Amniotic stem cell (primary cell): ENCODE data around the gene AP2B1.
A peak's percentile ranks its signal among the peaks of the same experiment; 100 is the strongest.
"Not testable (repeated sequence)": the region's sequence is repeated elsewhere in the genome, so short reads cannot be mapped to it uniquely, and the experiment has no call there.

Experiments used
- DNase-seq: peaks from one replicate; lab custom pipeline; 2025; lab: John Stamatoyannopoulos, UW

AP2B1 gene

DNA sequence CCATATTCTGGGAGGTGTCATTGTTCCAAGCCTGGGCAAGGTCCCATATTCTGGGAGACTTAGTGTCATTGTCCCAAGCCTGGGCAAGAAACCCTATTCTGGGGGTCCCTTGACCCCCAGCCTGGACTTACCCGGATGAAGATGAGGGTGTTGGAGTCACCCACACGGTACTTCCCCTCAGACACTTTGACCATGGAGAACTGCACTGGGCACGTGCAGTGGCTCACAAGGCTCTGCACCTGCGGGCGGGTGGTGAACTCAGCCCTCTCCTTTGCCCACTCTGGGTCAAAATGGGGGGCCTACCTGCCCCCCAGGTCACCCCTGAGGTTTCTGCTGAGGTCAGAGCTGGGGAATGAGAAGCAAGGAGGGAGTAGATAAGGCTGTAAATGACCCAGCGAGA is 161.9 kb downstream of the AP2B1 start:
- no peak for DNase-seq

DNA sequence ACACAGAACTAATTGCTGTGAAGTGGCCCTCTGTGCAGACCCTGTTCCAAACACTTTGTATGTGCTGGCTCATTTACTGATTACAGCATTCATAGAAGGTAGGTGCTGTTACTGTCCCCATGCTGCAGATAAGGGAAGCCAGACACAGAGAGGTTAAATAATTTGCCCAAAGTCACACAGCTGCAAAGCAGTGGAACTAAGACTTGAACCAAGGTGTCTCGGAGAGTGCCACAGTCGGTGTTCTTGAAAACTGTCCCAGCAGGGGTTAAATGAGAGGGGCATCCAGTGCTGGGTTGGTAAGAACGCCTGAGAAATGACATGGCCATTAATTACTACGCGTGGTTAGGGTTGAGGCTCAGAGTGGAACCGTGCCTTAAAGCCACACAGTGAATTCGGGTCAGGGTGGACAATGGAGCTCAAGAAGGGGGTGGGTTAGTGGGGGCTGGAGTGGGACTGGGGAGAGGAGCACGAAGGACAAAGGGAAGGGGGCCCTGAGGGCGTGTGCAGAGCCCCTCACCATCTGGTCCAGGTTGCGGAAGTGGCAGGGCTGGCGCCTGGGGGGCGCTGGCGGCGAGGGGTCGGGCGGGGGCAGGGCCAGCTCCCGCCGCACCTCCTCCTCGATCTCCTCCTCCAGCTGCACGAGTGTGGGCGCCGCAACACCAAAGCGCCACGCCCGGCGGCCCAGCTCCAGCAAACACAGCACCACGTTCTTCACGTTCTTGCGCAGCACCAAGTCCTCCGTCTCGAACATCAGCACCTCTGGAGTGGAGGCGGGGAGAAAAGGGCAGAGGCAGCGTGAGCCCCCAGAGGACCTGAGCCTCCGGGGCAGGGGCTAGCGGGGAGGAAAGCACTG is 162.7 kb downstream of the AP2B1 start:
- DNase-seq: no peak

DNA sequence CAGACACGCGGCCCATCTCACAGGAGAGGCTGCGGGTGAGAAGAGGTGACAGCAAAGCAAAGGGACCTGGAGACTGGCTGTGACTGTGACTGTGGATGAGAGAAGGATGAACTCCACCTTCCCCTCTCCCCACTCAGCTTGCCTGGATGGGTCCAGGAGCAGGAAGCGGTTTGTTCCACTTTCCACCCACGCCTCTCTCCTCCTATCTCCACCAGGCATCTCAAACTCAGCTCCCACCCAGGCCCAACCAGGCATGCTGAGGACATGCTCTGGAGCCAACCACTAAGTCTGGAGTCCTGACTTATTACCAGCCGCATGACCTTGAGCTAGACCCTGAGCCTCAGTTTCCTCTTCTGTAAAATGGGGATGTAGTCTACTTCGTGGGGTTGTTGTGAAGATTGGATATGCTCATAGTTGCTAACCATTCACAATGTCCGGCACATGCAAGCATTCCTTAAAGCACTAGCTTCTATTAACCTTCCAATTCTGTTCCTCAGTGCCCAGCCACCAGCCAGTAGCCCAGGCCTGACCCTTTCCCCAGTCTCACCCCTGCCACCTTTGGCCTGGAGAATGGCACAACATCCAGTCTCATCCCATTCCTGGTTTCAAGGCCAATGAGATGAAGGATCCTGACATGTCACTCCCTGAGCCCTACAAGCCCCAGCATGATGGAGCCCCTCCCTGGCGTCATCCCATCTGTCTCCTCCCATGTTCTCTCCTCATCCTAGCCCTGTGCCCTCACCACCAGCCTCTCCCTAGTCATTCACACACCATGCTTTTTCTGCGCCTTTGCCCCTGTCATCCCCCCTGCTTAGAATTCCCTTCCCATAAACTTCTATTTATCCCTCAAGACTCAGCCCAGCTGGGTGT is 163.6 kb downstream of the AP2B1 start:
- DNase-seq: no peak

DNA sequence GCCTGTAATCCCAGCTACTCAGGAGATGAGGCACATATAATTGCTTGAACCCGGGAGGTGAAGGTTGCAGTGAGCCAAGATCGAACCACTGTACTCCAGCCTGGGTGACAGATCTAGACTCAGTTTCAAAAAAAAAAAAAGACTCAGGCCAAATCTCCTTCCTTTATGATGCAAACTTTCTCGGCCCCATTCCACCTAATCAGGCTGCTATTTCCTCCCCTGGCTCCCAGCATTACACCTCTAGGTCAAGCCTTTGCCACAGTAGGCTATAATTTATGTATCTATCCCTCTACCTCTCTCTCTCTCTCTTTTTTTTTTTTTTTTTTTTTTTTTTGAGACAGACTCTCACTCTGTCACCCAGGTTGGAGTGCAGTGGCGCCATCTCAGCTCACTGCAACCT is 164.4 kb downstream of the AP2B1 start:
- not testable (repeated sequence) for DNase-seq

DNA sequence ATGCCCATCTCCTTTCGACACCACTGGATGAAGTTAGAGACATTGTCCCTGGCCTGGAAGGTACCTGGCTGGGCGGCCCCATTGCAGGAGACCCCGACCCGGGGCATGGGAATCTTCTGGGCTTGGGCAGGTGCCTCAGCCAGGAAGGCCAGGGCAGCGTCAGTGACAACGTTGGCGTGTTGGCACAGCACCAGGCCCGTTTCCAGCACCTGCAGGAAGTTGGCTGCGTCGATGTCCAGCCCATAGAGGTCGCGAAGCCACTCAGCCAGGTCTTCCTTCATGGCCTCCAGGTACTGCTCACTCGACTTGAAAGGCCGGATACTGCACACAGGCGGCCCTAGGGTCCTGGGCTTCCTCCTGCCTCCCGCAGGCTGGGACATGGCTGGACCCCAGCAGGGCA is 165.3 kb downstream of the AP2B1 start:
- no peak for DNase-seq

DNA sequence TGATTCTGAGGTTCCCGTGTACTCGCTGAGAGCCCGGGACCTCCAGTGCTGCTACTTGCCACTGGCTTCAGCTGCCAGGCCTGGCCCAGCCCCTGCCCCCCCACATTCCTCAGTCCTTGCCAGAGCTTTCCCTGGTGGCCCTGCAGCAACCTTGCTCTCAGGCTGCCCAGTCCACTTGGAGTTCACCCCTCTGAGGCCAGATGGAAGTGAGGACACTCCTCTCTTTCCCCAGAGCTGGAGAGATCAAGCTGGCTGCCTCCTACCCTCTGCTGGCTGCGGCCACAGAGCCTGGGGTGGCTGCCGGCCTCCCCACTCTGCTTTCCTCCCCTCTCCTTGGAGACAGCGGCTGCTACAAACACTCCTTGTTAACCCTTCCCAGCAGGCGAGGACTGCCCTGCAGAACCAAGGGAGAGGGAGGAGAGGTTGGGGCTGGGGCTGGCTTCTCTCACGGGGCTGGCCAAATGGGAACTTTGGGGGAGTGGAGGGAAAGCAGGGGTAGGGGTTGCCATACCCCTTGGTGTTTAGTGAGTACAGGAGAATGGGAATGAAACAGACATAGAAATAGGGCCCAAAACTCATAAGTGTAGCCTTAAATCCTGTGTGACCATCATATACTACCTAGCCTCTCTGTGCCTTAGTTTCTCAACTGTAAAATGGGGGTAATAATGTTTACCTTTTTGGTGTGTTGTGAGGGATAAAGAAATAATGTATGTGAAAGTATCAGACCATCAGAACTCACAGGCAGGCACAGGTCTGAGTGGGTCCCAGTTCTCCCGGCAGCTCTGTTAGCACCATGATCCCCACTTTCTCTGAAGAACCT is 166.0 kb downstream of the AP2B1 start, which contains the start of gene GAS2L2:
Gene GAS2L2 (minus strand): TSS at position 295 of the 820 bp plus-strand sequence. CDS start 389 bp downstream, outside the sequence.
- DNase-seq: no peak

DNA sequence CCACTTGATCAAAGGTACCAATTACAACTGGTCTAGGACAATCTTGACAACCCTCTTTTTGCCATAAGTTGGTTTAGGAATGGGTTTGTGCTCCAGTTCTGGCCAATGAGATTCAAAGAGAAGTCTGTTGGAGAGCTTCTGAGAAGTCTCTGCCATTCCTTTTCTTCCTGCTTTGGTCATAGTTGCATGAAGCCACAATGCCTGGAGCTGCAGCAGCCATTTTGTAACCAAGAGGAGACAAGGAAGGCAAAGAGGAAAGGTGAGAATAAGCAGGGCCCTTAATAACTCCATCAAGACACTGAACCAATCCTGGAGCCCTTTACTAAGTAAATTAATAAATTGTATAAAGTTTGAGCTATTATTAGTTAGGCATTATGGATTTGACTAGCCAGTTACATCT is 170.1 kb downstream of the AP2B1 start:
- DNase-seq: no peak

DNA sequence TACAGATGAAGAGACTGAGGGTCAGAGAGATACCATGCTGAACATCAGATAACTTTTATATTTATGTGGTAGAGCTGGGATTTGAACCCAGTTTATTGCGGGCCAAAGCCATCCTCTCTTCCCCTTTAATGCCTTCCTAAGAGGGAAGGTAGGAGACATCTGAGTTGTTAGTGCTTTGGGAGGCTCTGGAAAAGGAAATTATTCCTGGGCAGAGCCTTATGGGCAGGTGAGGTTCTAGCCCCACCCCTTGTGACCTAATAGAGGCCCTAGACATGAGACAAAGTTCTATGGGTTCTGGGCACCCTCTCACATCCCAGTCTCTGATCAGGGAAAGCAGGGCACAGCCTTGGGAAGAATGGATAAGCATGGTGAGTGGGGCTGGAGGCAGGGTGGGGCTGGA is 173.5 kb downstream of the AP2B1 start, which contains the start of gene C17orf50:
Gene C17orf50 (plus strand): TSS at position 301 of the 400 bp plus-strand sequence. CDS start 55 bp downstream, at position 356.
- no peak for DNase-seq

DNA sequence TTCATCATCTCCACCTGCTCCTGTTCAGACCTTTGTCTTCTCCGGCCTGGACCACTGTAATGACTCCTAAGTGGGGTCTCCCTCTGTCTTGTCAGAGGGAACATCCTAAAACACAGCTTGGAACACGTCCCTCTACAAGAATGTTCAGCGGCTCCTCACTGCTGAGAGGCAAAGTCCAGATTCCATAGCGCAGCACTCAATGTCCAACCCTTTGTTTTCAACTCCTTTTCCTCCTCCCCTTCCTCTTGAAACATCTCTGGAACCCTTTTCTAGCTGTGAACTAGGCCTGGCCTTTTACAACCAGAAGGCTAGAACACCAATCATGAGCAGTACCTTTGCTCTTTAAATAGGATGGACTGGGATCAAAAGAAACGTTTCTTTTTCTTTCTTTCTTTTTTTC is 174.5 kb downstream of the AP2B1 start:
- no peak for DNase-seq

DNA sequence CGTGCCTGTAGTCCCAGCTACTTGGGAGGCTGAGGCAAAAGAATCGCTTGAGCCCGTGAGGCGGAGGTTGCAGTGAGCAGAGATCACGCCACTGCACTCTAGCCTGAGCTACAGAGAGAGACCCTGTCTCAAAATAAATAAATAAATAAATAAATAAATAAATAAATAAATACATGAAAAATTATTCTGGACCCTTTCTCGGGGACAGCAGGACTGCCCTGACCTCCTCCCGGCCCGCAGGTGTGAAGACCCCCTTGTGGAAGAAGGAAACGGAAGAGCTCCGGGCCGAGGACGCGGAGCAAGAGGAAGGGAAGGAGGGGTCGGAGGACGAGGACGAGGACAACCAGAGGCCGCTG is 176.6 kb downstream of the AP2B1 start:
- no peak for DNase-seq

DNA sequence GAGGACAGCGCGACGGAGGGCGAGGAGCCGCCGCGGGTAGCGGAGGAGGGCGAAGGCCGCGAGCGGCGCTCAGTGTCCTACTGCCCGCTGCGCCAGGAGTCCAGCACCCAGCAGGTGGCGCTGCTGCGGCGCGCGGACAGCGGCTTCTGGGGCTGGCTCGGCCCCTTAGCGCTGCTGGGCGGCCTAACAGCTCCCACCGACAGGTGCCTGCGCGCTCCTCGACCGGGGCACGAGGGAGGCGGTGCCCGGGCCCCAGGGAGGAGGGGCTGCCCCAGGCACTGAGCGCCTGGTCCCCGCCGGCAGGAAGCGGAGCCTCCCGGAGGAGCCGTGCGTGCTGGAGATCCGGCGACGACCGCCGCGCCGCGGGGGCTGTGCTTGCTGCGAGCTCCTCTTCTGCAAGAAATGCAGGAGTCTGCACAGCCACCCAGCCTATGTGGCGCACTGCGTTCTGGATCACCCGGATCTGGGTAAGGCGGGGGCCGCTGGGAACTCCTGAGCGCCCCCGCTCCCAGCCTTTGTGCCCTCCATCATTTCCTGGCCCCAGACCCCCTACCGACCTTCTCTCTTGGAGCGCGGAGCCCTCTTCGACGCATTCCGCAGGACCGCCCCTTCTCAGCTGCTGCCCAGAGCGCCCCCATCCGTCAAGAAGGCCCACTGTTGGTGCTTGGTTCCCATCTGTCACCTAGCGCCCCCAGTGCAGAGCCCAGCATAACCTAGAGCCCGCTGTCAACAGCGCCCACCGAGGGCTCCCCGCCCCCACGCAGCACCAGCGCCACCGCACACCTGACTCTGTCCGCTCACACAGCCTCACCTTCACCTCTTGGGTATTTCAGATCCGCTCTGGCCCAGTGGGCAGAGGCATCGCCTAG is 177.2 kb downstream of the AP2B1 start:
- DNase-seq: peak; percentile 52

DNA sequence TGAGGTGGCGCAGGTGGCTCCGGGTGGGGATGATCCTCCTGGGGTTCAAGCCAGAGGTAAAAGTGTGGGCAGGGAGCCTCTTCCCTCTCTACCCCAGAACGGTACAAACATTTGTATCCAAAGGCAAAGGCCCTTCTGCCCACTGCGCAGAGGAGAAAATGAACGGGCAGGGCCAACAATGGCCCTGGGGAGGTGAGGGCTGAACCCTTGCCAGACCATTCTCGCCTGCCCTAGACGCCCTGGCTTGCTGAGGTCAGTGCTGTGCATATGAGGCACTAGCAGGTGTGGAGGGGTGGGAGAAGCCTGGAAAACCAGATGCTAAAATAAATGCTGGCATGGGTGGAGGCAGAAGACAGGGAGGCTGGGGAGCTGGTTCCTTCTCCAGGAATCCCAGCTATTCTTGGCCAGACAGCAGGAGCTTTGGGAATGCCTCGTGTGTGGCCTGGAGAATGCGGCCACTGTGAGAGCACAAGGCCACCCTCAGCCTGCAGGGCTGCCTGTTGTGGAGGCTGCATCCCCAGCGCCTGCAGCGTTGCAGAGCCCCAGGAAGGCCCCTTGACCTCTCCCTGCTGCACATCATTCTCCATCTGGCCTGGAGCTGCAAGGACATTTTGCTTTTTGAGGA is 178.1 kb downstream of the AP2B1 start:
- DNase-seq: no peak

DNA sequence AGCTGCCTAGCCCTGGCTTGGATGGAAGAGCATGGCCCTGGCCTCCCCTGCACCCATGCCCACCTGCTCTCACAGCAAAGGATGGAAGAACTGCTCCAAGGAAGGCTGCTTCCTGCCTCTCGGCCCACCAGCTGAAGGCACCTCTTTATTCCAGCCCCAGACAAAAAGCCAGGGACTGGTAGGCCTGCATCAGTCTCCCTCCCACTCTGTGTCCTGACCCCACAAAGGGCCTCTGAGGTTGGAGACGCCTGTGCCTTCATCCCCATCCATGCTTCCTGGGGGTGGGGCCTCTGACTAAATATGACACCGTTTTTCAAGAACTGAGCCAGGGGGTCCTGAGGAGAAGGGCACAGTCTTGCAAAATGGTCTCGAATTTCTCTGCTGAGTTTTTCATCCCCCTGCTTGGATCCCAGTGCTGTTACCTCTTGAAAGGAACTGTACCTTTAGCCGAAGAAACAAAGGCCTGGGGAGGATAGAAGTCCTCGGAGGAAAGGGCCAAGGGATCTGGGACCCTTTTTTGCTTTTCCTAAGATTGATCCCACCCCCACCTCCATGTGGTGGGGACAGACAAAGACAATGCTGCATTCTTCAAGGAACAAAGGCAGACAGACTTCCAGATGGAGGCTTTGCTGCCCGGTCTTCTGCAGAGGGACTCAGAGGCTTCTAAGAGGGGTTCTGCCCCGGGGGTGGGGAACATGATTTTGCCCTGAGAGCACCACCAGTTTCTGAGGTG is 178.8 kb downstream of the AP2B1 start:
- DNase-seq: no peak

DNA sequence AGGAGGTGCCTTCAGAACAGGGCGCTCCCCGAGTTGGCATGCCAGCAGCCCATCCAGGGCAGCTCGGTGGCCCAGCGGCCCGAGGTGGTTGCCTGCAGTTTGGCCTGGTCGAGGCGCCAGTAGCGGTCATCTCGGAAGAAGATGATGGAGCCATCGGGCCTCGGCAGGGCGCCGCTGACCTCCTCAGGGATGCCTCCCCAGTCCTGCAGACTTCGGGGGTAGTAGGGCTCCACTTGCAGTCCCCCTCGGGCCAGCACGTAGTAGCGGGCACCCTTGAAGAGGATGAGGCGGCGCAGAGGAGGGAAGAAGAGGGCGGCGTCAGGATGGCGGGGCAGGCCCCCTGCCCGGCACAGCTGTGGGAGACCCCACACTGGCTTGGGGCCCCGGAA is 179.4 kb downstream of the AP2B1 start:
- DNase-seq: no peak

DNA sequence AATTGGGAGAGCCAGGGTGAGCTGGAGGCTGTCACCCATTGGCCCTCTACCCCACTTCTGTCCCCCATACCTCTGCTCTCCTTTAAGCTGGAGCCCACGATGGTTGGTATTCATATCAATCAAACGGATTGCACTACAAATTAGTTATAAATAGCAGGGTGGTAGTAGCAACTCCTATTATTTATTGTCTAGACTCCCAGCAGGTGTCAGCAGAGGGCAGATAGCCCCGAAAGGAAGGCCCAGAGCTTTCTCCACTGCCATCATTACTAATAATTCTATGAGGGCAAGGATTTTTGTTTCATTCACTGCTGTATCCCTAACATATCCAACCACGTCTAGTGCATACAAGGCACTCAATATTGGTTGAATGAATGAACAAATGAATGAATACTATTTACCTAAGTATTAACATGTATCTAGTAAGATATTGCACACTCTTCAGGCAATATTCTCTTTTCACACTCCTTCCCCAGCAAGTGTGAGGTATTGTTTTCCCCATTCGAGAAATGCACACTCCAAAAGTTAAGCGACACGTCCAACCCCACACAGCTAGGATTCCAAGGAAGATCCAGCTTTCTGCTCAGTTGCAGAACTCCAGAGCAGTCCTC is 179.9 kb downstream of the AP2B1 start:
- DNase-seq: no peak

DNA sequence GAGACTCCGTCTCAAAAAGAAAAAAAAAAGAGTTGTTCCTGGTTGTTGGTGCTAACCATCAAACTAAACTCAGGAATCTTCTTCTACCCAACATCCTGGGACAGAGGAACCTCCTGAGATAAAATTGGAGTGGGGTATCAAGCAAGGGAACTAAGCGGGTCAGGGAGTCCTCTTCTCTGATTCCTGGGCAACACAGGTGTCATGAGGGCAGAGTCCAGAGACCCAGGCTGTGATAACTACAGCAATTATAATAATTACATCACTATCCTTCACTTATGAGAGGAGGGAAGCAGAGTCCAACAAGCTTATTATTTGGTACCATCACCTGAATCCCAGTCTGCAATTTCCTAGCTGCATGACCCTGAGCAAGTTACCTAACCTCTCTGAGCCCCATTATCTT is 181.7 kb downstream of the AP2B1 start:
- no peak for DNase-seq

DNA sequence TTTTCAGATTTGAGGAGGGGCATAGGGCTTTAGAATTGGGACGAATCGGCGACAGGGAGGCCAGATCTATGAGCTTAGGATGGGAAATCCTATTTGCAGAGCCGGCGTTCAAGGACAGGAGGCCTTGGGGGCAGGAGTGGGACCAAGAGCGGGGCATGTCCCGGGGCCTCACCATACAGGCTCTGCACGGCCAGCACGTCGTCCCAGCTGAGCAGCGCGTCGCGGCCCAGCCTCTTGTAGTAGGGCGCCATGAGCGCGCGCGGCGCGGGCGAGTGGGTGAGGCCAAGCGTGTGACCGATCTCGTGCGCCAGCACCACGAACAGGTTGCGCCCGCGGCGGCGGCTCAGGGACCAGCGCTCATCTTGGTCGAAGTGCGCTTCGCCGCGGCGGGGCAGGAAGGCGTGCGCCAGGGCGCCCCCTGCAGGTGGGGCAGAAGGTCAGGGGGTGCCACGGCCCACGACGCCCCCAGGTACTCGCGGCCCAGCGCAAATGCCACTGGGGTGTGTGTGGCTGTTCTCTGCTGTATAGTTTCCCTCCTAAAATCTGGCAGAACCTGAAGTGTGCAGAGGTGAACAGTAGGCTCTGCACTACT is 182.9 kb downstream of the AP2B1 start:
- DNase-seq: no peak

DNA sequence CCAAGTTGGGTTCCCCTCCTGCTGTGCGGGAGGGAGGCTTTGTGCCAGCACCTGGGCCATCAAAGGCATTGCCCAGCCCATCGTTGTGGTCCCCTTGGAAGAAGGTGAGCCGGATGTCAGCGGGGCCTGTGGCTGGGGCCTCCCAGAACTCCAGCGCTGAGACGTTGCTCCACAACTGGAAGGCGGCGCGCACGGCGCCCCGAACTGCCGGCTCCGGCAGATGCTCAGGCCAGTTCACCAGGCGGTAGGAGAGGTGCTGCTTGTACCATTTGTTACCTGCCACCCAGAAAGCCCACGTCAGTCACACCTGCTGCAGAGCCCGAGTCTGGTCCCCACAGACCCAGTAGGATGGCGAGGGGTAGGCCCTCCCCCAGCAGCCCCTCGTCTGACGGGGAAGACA is 186.0 kb downstream of the AP2B1 start:
- no peak for DNase-seq
